Measurements from ENCODE around the gene BTG2.

DNA sequence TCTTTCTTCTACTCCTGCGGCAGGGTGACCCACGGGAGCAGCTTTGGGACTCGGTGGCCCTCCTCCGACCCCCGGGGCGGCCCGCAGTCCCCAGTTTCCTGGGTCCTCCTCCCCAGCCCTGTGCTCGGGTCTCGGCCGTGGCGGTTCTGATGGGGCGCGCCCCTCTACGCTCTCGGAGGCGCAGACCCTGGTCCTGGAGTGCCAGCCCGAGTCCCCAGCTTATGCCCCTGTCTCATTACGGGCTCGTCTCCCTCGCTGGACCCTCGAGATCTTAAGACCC is 430 bp downstream of the BTG2 start:
- TF ChIP-seq, protein P1, sequence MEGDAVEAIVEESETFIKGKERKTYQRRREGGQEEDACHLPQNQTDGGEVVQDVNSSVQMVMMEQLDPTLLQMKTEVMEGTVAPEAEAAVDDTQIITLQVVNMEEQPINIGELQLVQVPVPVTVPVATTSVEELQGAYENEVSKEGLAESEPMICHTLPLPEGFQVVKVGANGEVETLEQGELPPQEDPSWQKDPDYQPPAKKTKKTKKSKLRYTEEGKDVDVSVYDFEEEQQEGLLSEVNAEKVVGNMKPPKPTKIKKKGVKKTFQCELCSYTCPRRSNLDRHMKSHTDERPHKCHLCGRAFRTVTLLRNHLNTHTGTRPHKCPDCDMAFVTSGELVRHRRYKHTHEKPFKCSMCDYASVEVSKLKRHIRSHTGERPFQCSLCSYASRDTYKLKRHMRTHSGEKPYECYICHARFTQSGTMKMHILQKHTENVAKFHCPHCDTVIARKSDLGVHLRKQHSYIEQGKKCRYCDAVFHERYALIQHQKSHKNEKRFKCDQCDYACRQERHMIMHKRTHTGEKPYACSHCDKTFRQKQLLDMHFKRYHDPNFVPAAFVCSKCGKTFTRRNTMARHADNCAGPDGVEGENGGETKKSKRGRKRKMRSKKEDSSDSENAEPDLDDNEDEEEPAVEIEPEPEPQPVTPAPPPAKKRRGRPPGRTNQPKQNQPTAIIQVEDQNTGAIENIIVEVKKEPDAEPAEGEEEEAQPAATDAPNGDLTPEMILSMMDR (IDR thresholded peaks at IDR 0.05; ENCODE audit: insufficient read depth, low read length, poor library complexity, severe bottlenecking), result no peak
- TF ChIP-seq EZH2phosphoT487 (conservative IDR thresholded peaks at IDR 0.05; ENCODE audit: low read length), result no peak
